AG04449 (cell line): ENCODE data around the gene FREM1.

ENCODE experiments used
- CTCF ChIA-PET: fragments of 350-600 bp; formaldehyde crosslinking; extraction: SDS; loops from one replicate; lab custom pipeline; 2021; ENCODE audit warnings: antibody characterized with exemption; lab: Yijun Ruan, JAX
- POLR2A ChIA-PET: fragments of 400-600, 350-600 bp; formaldehyde crosslinking; extraction: SDS; loops from one replicate; lab custom pipeline; 2020; ENCODE audit warnings: antibody characterized with exemption, inconsistent platforms; lab: Yijun Ruan, JAX
- DNase-seq: peaks from one replicate; pipeline ENCODE4 v3.0.0-alpha.2; 2010; ENCODE audit warnings: low read depth, low spot score
- H3K4me3 ChIP-seq: 2 replicates; pipeline ENCODE4 v1.5.1; 2011; ENCODE audit warnings: low read depth, mild to moderate bottlenecking, control low read depth, low read length
- CTCF ChIP-seq: IDR thresholded peaks from one replicate; pipeline ENCODE4 v1.5.1; 2011; ENCODE audit warnings: mild to moderate bottlenecking, moderate library complexity, low read length, control low read depth, inconsistent platforms; ENCODE audit not compliant: insufficient read depth; ENCODE audit errors: missing control alignments

FREM1 gene

GRCh38 chr9:14907360-14907685 is 2.9 kb downstream of the FREM1 start:
- no peak overlapping the region for H3K4me3 ChIP-seq
- POLR2A ChIA-PET, result no interaction called here
- DNase-seq, result no peak
- TF ChIP-seq CTCF, result no peak
- CTCF ChIA-PET, result no interaction called here

- no peak overlapping the region for H3K4me3 ChIP-seq
- no peak for TF ChIP-seq CTCF
- DNase-seq, result no peak
- CTCF ChIA-PET, result no interaction called here
- POLR2A ChIA-PET, result no interaction called here
Measured at GRCh38 chr9:14906644-14907359, 3.4 kb downstream of the FREM1 start.

GRCh38 chr9:14906000-14906399 is 4.2 kb downstream of the FREM1 start:
- ChIA-PET POLR2A (no interaction called here), CTCF (no interaction called here)
- DNase-seq, result no peak
- no peak for TF ChIP-seq CTCF
- no peak overlapping the region for H3K4me3 ChIP-seq

GRCh38 chr9:14903040-14903439 is 7.2 kb downstream of the FREM1 start:
- ChIA-PET POLR2A (no interaction called here), CTCF (no interaction called here)
- DNase-seq, result no peak
- H3K4me3 ChIP-seq, result no peak overlapping the region
- TF ChIP-seq CTCF, result no peak

- TF ChIP-seq CTCF, result no peak
- ChIA-PET POLR2A (no interaction called here), CTCF (no interaction called here)
- no peak overlapping the region for H3K4me3 ChIP-seq
- no peak for DNase-seq
Measured at GRCh38 chr9:14902561-14902960, 7.7 kb downstream of the FREM1 start.

- POLR2A ChIA-PET, result no interaction called here
- DNase-seq, result no peak
- H3K4me3 ChIP-seq, result no peak overlapping the region
- CTCF ChIA-PET, result no interaction called here
- TF ChIP-seq CTCF, result no peak
Measured at GRCh38 chr9:14899815-14900193, 10.4 kb downstream of the FREM1 start.
